IMR-90 (cell line): ENCODE results near the gene PTPRH. TPM values are rescaled to one million over a fixed set of nuclear protein-coding genes. Genes with fewer than 3 reads are reported as not detected.

Source experiments
- ATAC-seq: fragments of 200-7000 bp; cut with Tn5 transposase; 2 replicates; pipeline ENCODE4 v1.9.1; 2020; ENCODE audit warnings: low read depth, mild to moderate bottlenecking, moderate library complexity
- BruUV-seq: library from RNA; stranded (reverse); fragments of 400-500 nt; replicated peaks from 2 replicates; lab custom pipeline; 2021; lab: Mats Ljungman, UMichigan
- CTCF ChIA-PET: fragments of 300-600 bp; formaldehyde crosslinking; extraction: SDS; loops from one replicate; lab custom pipeline; 2021; ENCODE audit warnings: antibody characterized with exemption; lab: Yijun Ruan, JAX
- POLR2A ChIA-PET: fragments of 300-600 bp; sonication (Branson Sonifier 250); formaldehyde crosslinking; loops from one replicate; lab custom pipeline; 2022; ENCODE audit warnings: antibody characterized with exemption; ENCODE audit not compliant: unreplicated experiment; lab: Charles Lee
- DNase-seq: peaks from one replicate; pipeline ENCODE4 v3.0.0; 2013
- H2AFZ ChIP-seq: replicated peaks from 2 replicates; pipeline ENCODE3; 2013; ENCODE audit warnings: low read length, mild to moderate bottlenecking; ENCODE audit not compliant: poor library complexity
- H2AK5ac ChIP-seq: 2 replicates; pipeline ENCODE4 v1.6.1; 2013; ENCODE audit warnings: low read depth, low read length, inconsistent platforms
- H2AK9ac ChIP-seq: replicated peaks from 2 replicates; pipeline ENCODE3; 2013; ENCODE audit warnings: mild to moderate bottlenecking, low read depth, low read length, moderate library complexity; ENCODE audit not compliant: poor library complexity
- H2BK120ac ChIP-seq: 2 replicates; pipeline ENCODE4 v1.6.1; 2013; ENCODE audit warnings: low read depth, low read length, inconsistent platforms
- H2BK15ac ChIP-seq: 3 replicates; pipeline ENCODE4 v1.6.1; 2013; ENCODE audit warnings: low read depth, low read length, inconsistent platforms
- H2BK20ac ChIP-seq: 2 replicates; pipeline ENCODE4 v1.6.1; 2013; ENCODE audit warnings: low read depth, mild to moderate bottlenecking, inconsistent platforms, low read length, moderate library complexity
- H2BK5ac ChIP-seq: 2 replicates; pipeline ENCODE4 v1.6.1; 2013; ENCODE audit warnings: mild to moderate bottlenecking, low read depth, low read length, inconsistent platforms; ENCODE audit not compliant: poor library complexity, severe bottlenecking
- H3K14ac ChIP-seq: replicated peaks from 2 replicates; pipeline ENCODE4 v1.6.1; 2013; ENCODE audit warnings: low read depth, low read length, inconsistent platforms
- H3K18ac ChIP-seq: 2 replicates; pipeline ENCODE4 v1.6.1; 2013; ENCODE audit warnings: low read depth, low read length, control low read depth
- H3K23ac ChIP-seq: 2 replicates; pipeline ENCODE4 v1.6.1; 2013; ENCODE audit warnings: low read depth, low read length, inconsistent platforms
- H3K27ac ChIP-seq: 2 replicates; pipeline ENCODE4 v1.5.1; 2013; ENCODE audit warnings: mild to moderate bottlenecking, control low read depth, low read length; ENCODE audit not compliant: insufficient read depth
- H3K27me3 ChIP-seq: 2 replicates; pipeline ENCODE4 v1.6.1; 2013; ENCODE audit warnings: low read length; ENCODE audit not compliant: control insufficient read depth, insufficient read depth
- H3K36me3 ChIP-seq: 2 replicates; pipeline ENCODE4 v1.6.1; 2013; ENCODE audit warnings: low read length, mixed read lengths; ENCODE audit not compliant: control insufficient read depth, insufficient read depth
- H3K4ac ChIP-seq: 2 replicates; pipeline ENCODE4 v1.6.1; 2013; ENCODE audit warnings: low read depth, low read length, inconsistent platforms
- H3K4me1 ChIP-seq: 2 replicates; pipeline ENCODE4 v1.6.1; 2013; ENCODE audit warnings: low read length, mixed read lengths; ENCODE audit not compliant: control insufficient read depth, insufficient read depth
- H3K4me2 ChIP-seq: 2 replicates; pipeline ENCODE4 v1.6.1; 2013; ENCODE audit warnings: low read depth, mild to moderate bottlenecking, control low read depth, low read length, moderate library complexity
- H3K4me3 ChIP-seq: 2 replicates; pipeline ENCODE4 v1.5.1; 2013; ENCODE audit warnings: low read depth, mild to moderate bottlenecking, control low read depth, low read length, moderate library complexity; ENCODE audit not compliant: insufficient read depth
- H3K56ac ChIP-seq: 2 replicates; pipeline ENCODE4 v1.6.1; 2013; ENCODE audit warnings: low read length, inconsistent platforms; ENCODE audit not compliant: insufficient read depth; ENCODE audit errors: extremely low read depth
- H3K79me1 ChIP-seq, 2 experiments: 2 replicates each; pipeline ENCODE4 v1.6.1; 2013; ENCODE audit warnings: low read length in 2 of 2, inconsistent platforms in 1 of 2, low read depth in 1 of 2
- H3K9ac ChIP-seq: 2 replicates; pipeline ENCODE4 v1.6.1; 2013; ENCODE audit warnings: low read depth, low read length, control low read depth
- H3K9me1 ChIP-seq: 2 replicates; pipeline ENCODE4 v1.6.1; 2013; ENCODE audit warnings: low read length, inconsistent platforms; ENCODE audit not compliant: insufficient read depth
- H3K9me3 ChIP-seq: 2 replicates; pipeline ENCODE4 v1.6.1; 2013; ENCODE audit warnings: low read length; ENCODE audit not compliant: control insufficient read depth, insufficient read depth
- H4K20me1 ChIP-seq: 2 replicates; pipeline ENCODE4 v1.6.1; 2013; ENCODE audit warnings: low read length, inconsistent platforms; ENCODE audit not compliant: insufficient read depth
- H4K5ac ChIP-seq: 2 replicates; pipeline ENCODE4 v1.6.1; 2013; ENCODE audit warnings: mild to moderate bottlenecking, low read depth, low read length, control low read depth
- H4K8ac ChIP-seq, 2 experiments: 2 replicates each; pipeline ENCODE4 v1.6.1; 2013; ENCODE audit warnings: low read depth in 2 of 2, low read length in 2 of 2, control low read depth in 1 of 2, inconsistent platforms in 1 of 2
- H4K91ac ChIP-seq: 2 replicates; pipeline ENCODE4 v1.6.1; 2013; ENCODE audit warnings: low read depth, low read length, inconsistent platforms; ENCODE audit not compliant: insufficient read depth
- BHLHE40 ChIP-seq: fragments of 150-350 bp; IDR thresholded peaks from 2 replicates; pipeline ENCODE4 v1.6.1; 2016; ENCODE audit warnings: mild to moderate bottlenecking, low read depth, low read length
- CEBPB ChIP-seq: IDR thresholded peaks from 2 replicates; pipeline ENCODE4 v1.6.1; 2012; ENCODE audit warnings: low read depth, low read length, improper control_type of control experiment
- CHD1 ChIP-seq: IDR thresholded peaks from 2 replicates; pipeline ENCODE4 v1.6.1; 2012; ENCODE audit warnings: low read depth, low read length, improper control_type of control experiment
- FOS ChIP-seq: fragments of 150-350 bp; IDR thresholded peaks from 2 replicates; pipeline ENCODE4 v1.6.1; 2016; ENCODE audit warnings: low read depth, low read length
- MAFK ChIP-seq: IDR thresholded peaks from 2 replicates; pipeline ENCODE4 v1.6.1; 2012; ENCODE audit warnings: low read depth, low read length, improper control_type of control experiment
- MAZ ChIP-seq: IDR thresholded peaks from 2 replicates; pipeline ENCODE4 v1.6.1; 2012; ENCODE audit warnings: low read depth, mild to moderate bottlenecking, low read length, improper control_type of control experiment, moderate library complexity, borderline replicate concordance
- MXI1 ChIP-seq: IDR thresholded peaks from 2 replicates; pipeline ENCODE4 v1.6.1; 2012; ENCODE audit warnings: low read depth, mild to moderate bottlenecking, low read length, moderate library complexity, borderline replicate concordance
- NFE2L2 ChIP-seq: fragments of 150-350 bp; IDR thresholded peaks from 2 replicates; pipeline ENCODE4 v1.6.1; 2016; ENCODE audit warnings: low read depth, mild to moderate bottlenecking, low read length
- POLR2A ChIP-seq: IDR thresholded peaks from 2 replicates; pipeline ENCODE4 v1.6.1; 2012; ENCODE audit warnings: mild to moderate bottlenecking, low read depth, low read length
- RAD21 ChIP-seq: IDR thresholded peaks from 2 replicates; pipeline ENCODE4 v1.6.1; 2012; ENCODE audit warnings: low read length, improper control_type of control experiment
- RCOR1 ChIP-seq: IDR thresholded peaks from 2 replicates; pipeline ENCODE4 v1.6.1; 2012; ENCODE audit warnings: mild to moderate bottlenecking, low read length, improper control_type of control experiment; ENCODE audit not compliant: insufficient replicate concordance
- RFX5 ChIP-seq: IDR thresholded peaks from 2 replicates; pipeline ENCODE4 v1.8.0; 2012; ENCODE audit warnings: low read depth, mild to moderate bottlenecking, low read length, moderate library complexity
- SMC3 ChIP-seq: fragments of 150-350 bp; IDR thresholded peaks from 2 replicates; pipeline ENCODE4 v1.6.1; 2016; ENCODE audit warnings: low read depth, mild to moderate bottlenecking, antibody characterized with exemption, low read length, moderate library complexity
- WGBS, 2 experiments: methylation state at CpG; one replicate each; pipeline versions ENCODE4 v1.1.5 to v1.1.7; 2013; ENCODE audit warnings: missing lambda C conversion rate in 2 of 2; ENCODE audit not compliant: insufficient read length in 1 of 2; ENCODE audit errors: extremely low coverage in 2 of 2; 5-methylcytosine and 5-hydroxymethylcytosine counted together
- dilution Hi-C: fragments of 300-500 bp; cut with HindIII; formaldehyde crosslinking; loops from one replicate; pipeline ENCODE4 v1.14.3; 2018; ENCODE audit warnings: low sequenced_read_pairs; ENCODE audit not compliant: unreplicated experiment
- in situ Hi-C: fragments of 300-500 bp; cut with MboI; formaldehyde crosslinking; loops from 3 replicates; pipeline ENCODE4 v1.14.3; 2019; ENCODE audit warnings: low sequenced_read_pairs, inconsistent platforms, mixed read lengths
- intact Hi-C: fragments of 100-400 bp; cut with micrococcal nuclease; formaldehyde crosslinking; loops from 2 replicates; pipeline ENCODE4 v1.10.0; 2022
- polyA plus RNA-seq, 3 experiments: library from polyadenylated mRNA; depleted of rRNA; stranded (reverse); fragments of >200 nt; gene quantifications; 2 replicates each; pipeline ENCODE4 v1.2.3, GENCODE V29; 2012; ENCODE audit warnings: low replicate concordance in 1 of 3
- total RNA-seq: library from RNA; depleted of rRNA; stranded (reverse); fragments of >200 nt; gene quantifications from 2 replicates; pipeline ENCODE4 v1.2.3, GENCODE V29; 2012
- TF ChIP-seq, protein P1 (sequence below): conservative IDR thresholded peaks from 2 replicates; pipeline ENCODE4 v1.5.1; 2012; ENCODE audit warnings: mild to moderate bottlenecking, low read depth, low read length, improper control_type of control experiment
- TF ChIP-seq, protein P2 (sequence below): fragments of 150-350 bp; IDR thresholded peaks from 2 replicates; pipeline ENCODE4 v1.6.1; 2017; ENCODE audit warnings: mild to moderate bottlenecking, antibody characterized with exemption, low read length, low read depth
- TF ChIP-seq, protein P3 (sequence below): fragments of 150-350 bp; IDR thresholded peaks from 2 replicates; pipeline ENCODE4 v1.6.1; 2016; ENCODE audit warnings: low read depth, mild to moderate bottlenecking, low read length, moderate library complexity, borderline replicate concordance

Gene PTPRH
- total and polyA plus RNA-seq, 2 of the 4 experiments (the other 2 are of a cell fraction) = 1.3 to 3.4 TPM

DNA sequence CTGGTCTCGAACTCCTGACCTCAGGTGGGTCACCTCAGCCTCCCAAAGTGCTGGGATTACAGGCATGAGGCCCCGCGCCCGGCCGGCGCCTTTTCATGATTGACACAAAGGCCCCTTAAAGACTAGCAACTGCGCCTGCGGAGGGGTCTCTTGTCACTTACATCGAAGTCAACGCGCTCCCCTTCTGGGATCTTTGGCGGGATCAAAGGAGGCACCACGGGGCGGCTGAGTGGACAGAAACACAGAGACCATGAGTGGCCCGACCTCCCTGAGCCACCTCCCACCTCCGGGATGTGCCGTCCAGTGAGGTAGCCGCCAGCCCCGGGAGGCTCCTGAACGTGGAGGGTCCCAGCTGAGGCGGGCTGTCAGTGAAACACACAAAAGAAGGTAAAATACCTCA, 67.6 kb downstream of the PTPRH start:
- dilution Hi-C loops = no loop called here
- Histone ChIP-seq H4K91ac (no peak overlapping the region), H3K14ac (no peak overlapping the region), H3K27me3 (peaks cover 32% of the 10 kb centered on the region), H3K18ac (no peak overlapping the region), H3K9me1 (no peaks in the 10 kb centered on the region), H3K23ac (no peak overlapping the region), H3K27ac (no peak overlapping the region), H3K79me1 (no peaks in the 10 kb centered on the region), H2BK15ac (no peak overlapping the region), H2BK20ac (no peak overlapping the region), H2AFZ (peak overlapping the region; percentile 13), H2BK120ac (no peak overlapping the region), H3K4ac (no peak overlapping the region), H4K8ac (no peak overlapping the region), H4K5ac (no peak overlapping the region), H3K56ac (no peak overlapping the region), H3K9ac (no peak overlapping the region), H2AK5ac (no peak overlapping the region), H3K9me3 (no peaks in the 10 kb centered on the region), H3K4me3 (no peak overlapping the region), H2BK5ac (no peak overlapping the region), H4K20me1 (no peaks in the 10 kb centered on the region), H3K4me1 (no peaks in the 10 kb centered on the region; the same call in 1 of the 2 replicates), H3K36me3 (no peaks in the 10 kb centered on the region), H3K4me2 (no peak overlapping the region), H2AK9ac (no peak overlapping the region)
- DNase-seq (no peak), ATAC-seq (no peak)
- TF ChIP-seq MXI1 = no peak
- TF ChIP-seq, protein P1, sequence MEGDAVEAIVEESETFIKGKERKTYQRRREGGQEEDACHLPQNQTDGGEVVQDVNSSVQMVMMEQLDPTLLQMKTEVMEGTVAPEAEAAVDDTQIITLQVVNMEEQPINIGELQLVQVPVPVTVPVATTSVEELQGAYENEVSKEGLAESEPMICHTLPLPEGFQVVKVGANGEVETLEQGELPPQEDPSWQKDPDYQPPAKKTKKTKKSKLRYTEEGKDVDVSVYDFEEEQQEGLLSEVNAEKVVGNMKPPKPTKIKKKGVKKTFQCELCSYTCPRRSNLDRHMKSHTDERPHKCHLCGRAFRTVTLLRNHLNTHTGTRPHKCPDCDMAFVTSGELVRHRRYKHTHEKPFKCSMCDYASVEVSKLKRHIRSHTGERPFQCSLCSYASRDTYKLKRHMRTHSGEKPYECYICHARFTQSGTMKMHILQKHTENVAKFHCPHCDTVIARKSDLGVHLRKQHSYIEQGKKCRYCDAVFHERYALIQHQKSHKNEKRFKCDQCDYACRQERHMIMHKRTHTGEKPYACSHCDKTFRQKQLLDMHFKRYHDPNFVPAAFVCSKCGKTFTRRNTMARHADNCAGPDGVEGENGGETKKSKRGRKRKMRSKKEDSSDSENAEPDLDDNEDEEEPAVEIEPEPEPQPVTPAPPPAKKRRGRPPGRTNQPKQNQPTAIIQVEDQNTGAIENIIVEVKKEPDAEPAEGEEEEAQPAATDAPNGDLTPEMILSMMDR = no peak
- no peak for TF ChIP-seq CEBPB
- TF ChIP-seq BHLHE40 = no peak
- TF ChIP-seq, protein P2, sequence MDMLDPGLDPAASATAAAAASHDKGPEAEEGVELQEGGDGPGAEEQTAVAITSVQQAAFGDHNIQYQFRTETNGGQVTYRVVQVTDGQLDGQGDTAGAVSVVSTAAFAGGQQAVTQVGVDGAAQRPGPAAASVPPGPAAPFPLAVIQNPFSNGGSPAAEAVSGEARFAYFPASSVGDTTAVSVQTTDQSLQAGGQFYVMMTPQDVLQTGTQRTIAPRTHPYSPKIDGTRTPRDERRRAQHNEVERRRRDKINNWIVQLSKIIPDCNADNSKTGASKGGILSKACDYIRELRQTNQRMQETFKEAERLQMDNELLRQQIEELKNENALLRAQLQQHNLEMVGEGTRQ = no peak
- TF ChIP-seq RFX5 = no peak
- no peak for TF ChIP-seq POLR2A
- TF ChIP-seq MAZ = no peak
- TF ChIP-seq SMC3 = no peak
- TF ChIP-seq NFE2L2 = no peak
- no peak for TF ChIP-seq RAD21
- no peak for TF ChIP-seq FOS
- TF ChIP-seq CHD1 = no peak
- no peak for TF ChIP-seq RCOR1
- TF ChIP-seq, protein P3, sequence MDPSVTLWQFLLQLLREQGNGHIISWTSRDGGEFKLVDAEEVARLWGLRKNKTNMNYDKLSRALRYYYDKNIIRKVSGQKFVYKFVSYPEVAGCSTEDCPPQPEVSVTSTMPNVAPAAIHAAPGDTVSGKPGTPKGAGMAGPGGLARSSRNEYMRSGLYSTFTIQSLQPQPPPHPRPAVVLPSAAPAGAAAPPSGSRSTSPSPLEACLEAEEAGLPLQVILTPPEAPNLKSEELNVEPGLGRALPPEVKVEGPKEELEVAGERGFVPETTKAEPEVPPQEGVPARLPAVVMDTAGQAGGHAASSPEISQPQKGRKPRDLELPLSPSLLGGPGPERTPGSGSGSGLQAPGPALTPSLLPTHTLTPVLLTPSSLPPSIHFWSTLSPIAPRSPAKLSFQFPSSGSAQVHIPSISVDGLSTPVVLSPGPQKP = no peak
- no peak for TF ChIP-seq MAFK
- intact Hi-C loops = loop anchor here (1.0 to 10.0 kb wide), 4 partner anchors 153 to 363 kb away; no protein-coding TSS in a partner anchor
- CTCF ChIA-PET = interaction anchor here (0.6 to 1.6 kb wide), 6 partner anchors 242 to 610 kb away, joined by 3 to 8 read pairs (median 4); no protein-coding TSS in a partner anchor
- POLR2A ChIA-PET = no interaction called here
- WGBS, 2 experiments = 13% methylated on average over 14 of the region's 21 CpGs; no CpG with 5 or more reads in 1 of the 2 experiments
- in situ Hi-C loops = no loop called here
- BruUV-seq = no TSS peak
